Measurements from ENCODE around the gene MISP3.

MISP3 gene

GRCh38 chr19:14053500-14053899 is 19.1 kb upstream of the MISP3 start:
- no peak for DNase-seq (ENCODE audit: low read depth)

GRCh38 chr19:14054099-14054498 is 18.5 kb upstream of the MISP3 start:
- DNase-seq (ENCODE audit: low read depth), result no peak

- no peak for DNase-seq (ENCODE audit: low read depth)
These were observed 17.9 kb upstream of the MISP3 start for GRCh38 chr19:14054721-14055120.

GRCh38 chr19:14055396-14055795 is 17.2 kb upstream of the MISP3 start:
- no peak for DNase-seq (ENCODE audit: low read depth)

GRCh38 chr19:14056069-14056666 is 16.4 kb upstream of the MISP3 start:
- DNase-seq (ENCODE audit: low read depth), result no peak

GRCh38 chr19:14056741-14057356 is 15.7 kb upstream of the MISP3 start:
- no peak for DNase-seq (ENCODE audit: low read depth)

GRCh38 chr19:14058182-14059092 is 14.1 kb upstream of the MISP3 start:
- no peak for DNase-seq (ENCODE audit: low read depth)

GRCh38 chr19:14059093-14059480 is 13.5 kb upstream of the MISP3 start:
- DNase-seq (ENCODE audit: low read depth), result no peak

GRCh38 chr19:14059652-14060155 is 12.9 kb upstream of the MISP3 start:
- no peak for DNase-seq (ENCODE audit: low read depth)

GRCh38 chr19:14061081-14061749 is 11.4 kb upstream of the MISP3 start:
- no peak for DNase-seq (ENCODE audit: low read depth)

GRCh38 chr19:14061751-14062557 is 10.6 kb upstream of the MISP3 start, which contains the start of gene PALM3:
Gene PALM3, minus strand, starts transcription at chr19:14062076. Its CDS starts 96 bp downstream, at chr19:14061980.
- no peak for DNase-seq (ENCODE audit: low read depth)

- no peak for DNase-seq (ENCODE audit: low read depth)
These were observed 10.1 kb upstream of the MISP3 start for GRCh38 chr19:14062558-14062855.

- DNase-seq (ENCODE audit: low read depth), result no peak
These were observed 9.5 kb upstream of the MISP3 start for GRCh38 chr19:14063105-14063504.

- DNase-seq (ENCODE audit: low read depth), result no peak
These were observed 6.5 kb upstream of the MISP3 start for GRCh38 chr19:14066134-14066533.

- DNase-seq (ENCODE audit: low read depth), result no peak
These were observed 2.1 kb upstream of the MISP3 start for GRCh38 chr19:14070268-14071050.

- DNase-seq (ENCODE audit: low read depth), result no peak
These were observed 807 bp downstream of the MISP3 start for GRCh38 chr19:14073261-14073924.

GRCh38 chr19:14073925-14074838 is 1.6 kb downstream of the MISP3 start:
- DNase-seq (ENCODE audit: low read depth), result no peak

- no peak for DNase-seq (ENCODE audit: low read depth)
These were observed 5.8 kb downstream of the MISP3 start for GRCh38 chr19:14078411-14078810.
